Thyroid gland (tissue), 4 donors: ENCODE results near the gene PLA2G3. TPM values are rescaled to one million over a fixed set of nuclear protein-coding genes. Genes with fewer than 3 reads are reported as not detected.

Source experiments
- DNase-seq, 2 donors: peaks; one replicate each; pipeline ENCODE4 v3.0.0-alpha.2; 2019
- H3K27ac ChIP-seq, 3 donors: fragments of 200-600 bp; sonication (generic); 1 replicate in 2 of 3; 2 replicates in 1 of 3; pipeline ENCODE4 v1.5.1; 2016 to 2019; ENCODE audit warnings: mild to moderate bottlenecking in 1 of 3, moderate library complexity in 1 of 3
- H3K27me3 ChIP-seq: fragments of 200-600 bp; sonication (generic); one replicate; pipeline ENCODE4 v1.5.1; 2019
- H3K36me3 ChIP-seq, 2 donors: fragments of 200-600 bp; sonication (generic); one replicate each; pipeline ENCODE4 v1.5.1; 2016 to 2019
- H3K4me1 ChIP-seq, 2 donors: fragments of 200-600 bp; sonication (generic); one replicate each; pipeline ENCODE4 v1.5.1; 2017 to 2019
- H3K4me3 ChIP-seq, 3 donors: fragments of 200-600 bp; sonication (generic); replicated peaks in 1 of 3; 1 replicate in 2 of 3; 2 replicates in 1 of 3; pipeline ENCODE4 v1.5.1; 2016; ENCODE audit warnings: mild to moderate bottlenecking in 1 of 3
- H3K9me3 ChIP-seq: fragments of 200-600 bp; sonication (generic); one replicate; pipeline ENCODE4 v1.5.1; 2017
- CTCF ChIP-seq, 6 experiments: fragments of 200-600 bp in 3 of 6; fragments of 450-650 bp in 3 of 6; sonication (generic) in 3 of 6; IDR thresholded peaks; one replicate each; pipeline ENCODE4 v1.5.1; 2016 to 2019; ENCODE audit warnings: antibody characterized with exemption in 6 of 6, mild to moderate bottlenecking in 2 of 6, inconsistent platforms in 1 of 6, moderate library complexity in 1 of 6
- POLR2A ChIP-seq, 2 donors: fragments of 450-650 bp; IDR thresholded peaks; one replicate each; pipeline ENCODE4 v1.6.1; 2017; ENCODE audit warnings: antibody characterized with exemption in 2 of 2, mild to moderate bottlenecking in 2 of 2, moderate library complexity in 1 of 2
- WGBS, 2 donors: methylation state at CpG; one replicate each; pipeline ENCODE4 v1.1.5; 2017; 5-methylcytosine and 5-hydroxymethylcytosine counted together
- intact Hi-C: fragments of 100-400 bp; cut with DNase I; formaldehyde crosslinking; loops from one replicate; pipeline ENCODE4 v1.15.1; 2023
- total RNA-seq, 4 donors: library from RNA; depleted of rRNA; stranded (reverse); fragments of >200 nt; gene quantifications; one replicate each; pipeline ENCODE4 v1.2.3, GENCODE V29; 2016

Gene PLA2G3
- total RNA-seq, 4 donors from 2014 or later = 0.22 to 1.9 (median 0.83) TPM; not detected in 1

GRCh38 chr22:31103899-31104694, 36.2 kb downstream of the PLA2G3 start:
- Histone ChIP-seq H3K4me1 (peaks cover 22 to 23% of the 10 kb centered on the region in 2 donors), H3K36me3 (peaks cover 18 to 25% of the 10 kb centered on the region in 2 donors), H3K9me3 (no peaks in the 10 kb centered on the region), H3K4me3 (no peak overlapping the region), H3K27ac (no peak overlapping the region), H3K27me3 (no peaks in the 10 kb centered on the region)
- TF ChIP-seq POLR2A (IDR thresholded peaks at IDR 0.05) (no peak), CTCF (IDR thresholded peaks at IDR 0.05) (no peak)
- DNase-seq = no peak
- intact Hi-C loops = loop anchor here (5.0 kb wide), 1 partner anchor 48 kb away; no protein-coding TSS in a partner anchor
- WGBS, 2 donors = 91 to 93% methylated on average over 33 of the region's 33 CpGs

- H3K4me1 ChIP-seq = peaks cover 18 to 22% of the 10 kb centered on the region in 2 donors
- no peaks in the 10 kb centered on the region for H3K27me3 ChIP-seq
- WGBS, 2 donors = 83 to 92% methylated on average over 2 of the region's 2 CpGs
- H3K36me3 ChIP-seq = peaks cover 18 to 26% of the 10 kb centered on the region in 2 donors
- peak overlapping the region; percentile 30 to 68 (median 58) for H3K27ac ChIP-seq
- TF ChIP-seq CTCF (IDR thresholded peaks at IDR 0.05) = no peak
- no peak for TF ChIP-seq POLR2A (IDR thresholded peaks at IDR 0.05)
- intact Hi-C loops = loop anchor here (5.0 kb wide), 1 partner anchor 49 kb away; no protein-coding TSS in a partner anchor
- DNase-seq = no peak
- H3K4me3 ChIP-seq = no peak overlapping the region
- H3K9me3 ChIP-seq = no peaks in the 10 kb centered on the region
Observed at GRCh38 chr22:31103111-31103510, 37.2 kb downstream of the PLA2G3 start.

- no peak for TF ChIP-seq POLR2A (IDR thresholded peaks at IDR 0.05)
- TF ChIP-seq CTCF (IDR thresholded peaks at IDR 0.05) = no peak
- 75 to 85% methylated on average over 7 to 8 of the region's 8 CpGs for WGBS, 2 donors
- Histone ChIP-seq H3K4me3 (no peak overlapping the region), H3K27ac (peak overlapping the region; percentile 40 to 68 (median 58)), H3K4me1 (peaks cover 14 to 19% of the 10 kb centered on the region in 2 donors), H3K36me3 (peaks cover 18 to 26% of the 10 kb centered on the region in 2 donors), H3K27me3 (no peaks in the 10 kb centered on the region), H3K9me3 (no peaks in the 10 kb centered on the region)
- peak in 1 of 2 donors; percentile 28 for DNase-seq
- intact Hi-C loops = loop anchor here (5.0 kb wide), 1 partner anchor 50 kb away; no protein-coding TSS in a partner anchor
Observed at GRCh38 chr22:31102441-31103081, 37.7 kb downstream of the PLA2G3 start.

- H3K27ac ChIP-seq = no peak overlapping the region
- intact Hi-C loops = loop anchor here (5.0 kb wide), 1 partner anchor 51 kb away; no protein-coding TSS in a partner anchor
- 92 to 97% methylated on average over 17 to 18 of the region's 18 CpGs for WGBS, 2 donors
- no peak for TF ChIP-seq CTCF (IDR thresholded peaks at IDR 0.05)
- TF ChIP-seq POLR2A (IDR thresholded peaks at IDR 0.05) = no peak
- H3K36me3 ChIP-seq = peaks cover 24 to 35% of the 10 kb centered on the region in 2 donors
- H3K9me3 ChIP-seq = no peaks in the 10 kb centered on the region
- no peak for DNase-seq
- H3K4me1 ChIP-seq = peaks cover under 1 to 7% of the 10 kb centered on the region in 2 donors
- no peaks in the 10 kb centered on the region for H3K27me3 ChIP-seq
- no peak overlapping the region for H3K4me3 ChIP-seq
Observed at GRCh38 chr22:31100762-31101525, 39.4 kb downstream of the PLA2G3 start.
